ENCODE results near the gene ME2.

ME2 gene

DNA sequence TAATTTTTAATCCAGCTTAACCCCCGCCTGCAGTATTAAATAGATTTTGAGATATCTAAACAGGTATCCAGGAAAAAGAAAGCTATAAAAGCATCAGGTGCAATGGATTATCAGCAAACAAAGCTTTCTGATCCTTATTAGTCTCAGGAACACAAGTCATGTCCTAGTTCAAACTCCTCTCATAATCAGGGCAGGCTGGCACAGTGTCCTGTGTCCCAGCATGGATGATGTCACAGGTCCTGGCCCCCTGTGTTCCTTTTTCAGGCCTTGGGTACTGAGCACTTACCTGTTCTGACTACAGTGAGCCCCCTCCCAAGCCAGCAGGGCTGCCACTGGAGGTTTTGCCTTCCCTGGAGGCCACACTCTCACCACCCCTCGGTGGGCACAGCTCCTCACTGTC lies 39.6 kb upstream of the ME2 start:
- TF ChIP-seq, protein P1, sequence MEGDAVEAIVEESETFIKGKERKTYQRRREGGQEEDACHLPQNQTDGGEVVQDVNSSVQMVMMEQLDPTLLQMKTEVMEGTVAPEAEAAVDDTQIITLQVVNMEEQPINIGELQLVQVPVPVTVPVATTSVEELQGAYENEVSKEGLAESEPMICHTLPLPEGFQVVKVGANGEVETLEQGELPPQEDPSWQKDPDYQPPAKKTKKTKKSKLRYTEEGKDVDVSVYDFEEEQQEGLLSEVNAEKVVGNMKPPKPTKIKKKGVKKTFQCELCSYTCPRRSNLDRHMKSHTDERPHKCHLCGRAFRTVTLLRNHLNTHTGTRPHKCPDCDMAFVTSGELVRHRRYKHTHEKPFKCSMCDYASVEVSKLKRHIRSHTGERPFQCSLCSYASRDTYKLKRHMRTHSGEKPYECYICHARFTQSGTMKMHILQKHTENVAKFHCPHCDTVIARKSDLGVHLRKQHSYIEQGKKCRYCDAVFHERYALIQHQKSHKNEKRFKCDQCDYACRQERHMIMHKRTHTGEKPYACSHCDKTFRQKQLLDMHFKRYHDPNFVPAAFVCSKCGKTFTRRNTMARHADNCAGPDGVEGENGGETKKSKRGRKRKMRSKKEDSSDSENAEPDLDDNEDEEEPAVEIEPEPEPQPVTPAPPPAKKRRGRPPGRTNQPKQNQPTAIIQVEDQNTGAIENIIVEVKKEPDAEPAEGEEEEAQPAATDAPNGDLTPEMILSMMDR (IDR thresholded peaks at IDR 0.05), result no peak

DNA sequence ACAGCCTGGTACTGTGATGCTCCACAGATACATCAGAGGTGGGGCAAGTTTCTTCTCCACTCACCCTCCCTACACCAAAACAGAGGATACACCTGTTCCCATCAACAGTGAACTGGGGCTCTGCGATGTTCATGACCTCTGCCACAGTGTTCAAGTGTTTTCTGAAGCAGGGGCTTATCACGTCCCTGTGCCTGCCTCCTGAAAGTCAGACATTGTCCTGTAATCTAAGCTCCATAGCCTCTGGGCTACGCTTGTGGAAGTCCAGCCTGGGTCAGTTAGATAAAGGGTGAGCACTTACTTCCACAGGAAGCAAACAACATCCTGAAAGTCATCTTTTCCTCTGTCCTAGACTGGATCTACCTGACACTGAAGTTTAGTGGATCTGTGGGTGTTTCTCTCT lies 38.9 kb upstream of the ME2 start:
- Histone ChIP-seq H3K4me3 (ENCODE audit: low read depth in 1 of 2, low read length in 1 of 2) (no peak overlapping the region), H3K9me3 (no peaks in the 10 kb centered on the region), H3K36me3 (no peaks in the 10 kb centered on the region), H3K27me3 (no peaks in the 10 kb centered on the region), H3K4me1 (ENCODE audit: control insufficient read depth in 1 of 2, insufficient read depth in 1 of 2, low read depth in 1 of 2, low read length in 1 of 2) (peaks cover 16 to 17% of the 10 kb centered on the region in 2 experiments), H3K27ac (no peak overlapping the region)
- TF ChIP-seq, protein P1 (IDR thresholded peaks at IDR 0.05), result no peak

More for the DNA sequence above, 39.6 kb upstream of the ME2 start:
- H3K36me3 ChIP-seq, result no peaks in the 10 kb centered on the region
- H3K27ac ChIP-seq, result no peak overlapping the region
- H3K4me3 ChIP-seq (ENCODE audit: low read depth in 1 of 2, low read length in 1 of 2), result no peak overlapping the region
- H3K4me1 ChIP-seq (ENCODE audit: control insufficient read depth in 1 of 2, insufficient read depth in 1 of 2, low read depth in 1 of 2, low read length in 1 of 2), result peaks cover 16 to 17% of the 10 kb centered on the region in 2 experiments
- H3K27me3 ChIP-seq, result no peaks in the 10 kb centered on the region
- no peaks in the 10 kb centered on the region for H3K9me3 ChIP-seq

DNA sequence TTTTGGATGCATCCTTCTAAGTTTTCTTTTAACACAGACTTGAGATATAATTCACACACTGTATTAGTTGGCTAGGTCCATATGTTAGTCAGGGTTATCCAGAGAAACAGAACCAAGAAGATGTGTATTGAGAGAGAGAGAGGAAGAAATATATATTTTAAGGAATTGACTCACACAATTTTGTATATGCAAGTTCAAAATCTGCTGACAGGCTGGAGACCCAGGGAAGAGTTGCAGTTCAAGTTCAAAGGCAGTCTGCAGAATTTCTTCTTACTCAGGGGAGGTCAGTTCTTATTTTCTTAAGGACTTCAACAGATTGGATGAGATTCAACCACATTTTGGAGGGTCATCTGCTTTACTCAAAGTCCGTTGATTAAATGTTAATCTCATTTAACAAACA lies 36.1 kb upstream of the ME2 start:
- Histone ChIP-seq H3K4me1 (ENCODE audit: control insufficient read depth in 1 of 2, insufficient read depth in 1 of 2, low read depth in 1 of 2, low read length in 1 of 2) (peaks cover 0 to 4% of the 10 kb centered on the region in 2 experiments), H3K27me3 (no peaks in the 10 kb centered on the region), H3K36me3 (no peaks in the 10 kb centered on the region), H3K4me3 (ENCODE audit: low read depth in 1 of 2, low read length in 1 of 2) (no peak overlapping the region), H3K27ac (no peak overlapping the region), H3K9me3 (no peaks in the 10 kb centered on the region)
- TF ChIP-seq, protein P1 (IDR thresholded peaks at IDR 0.05), result no peak

DNA sequence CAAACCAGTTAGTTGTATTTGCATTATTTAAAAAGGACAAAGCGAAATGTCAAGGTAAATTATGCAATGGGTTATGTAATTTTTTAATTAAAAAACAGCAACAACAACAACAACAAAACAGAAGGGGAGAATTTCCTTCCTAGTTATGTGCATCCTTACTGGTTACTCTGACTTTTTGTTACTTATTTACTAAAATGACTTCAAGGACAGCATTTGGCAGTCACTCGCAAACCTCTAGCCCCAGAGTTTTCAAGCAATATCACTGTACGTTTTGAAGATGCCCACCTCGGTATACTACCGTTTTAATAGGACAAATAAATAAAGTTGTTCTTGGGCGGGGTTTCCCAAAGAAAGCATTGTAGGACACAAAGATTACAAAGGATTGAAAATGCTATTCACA lies 34.4 kb upstream of the ME2 start:
- Histone ChIP-seq H3K9me3 (no peaks in the 10 kb centered on the region), H3K36me3 (no peaks in the 10 kb centered on the region), H3K4me3 (ENCODE audit: low read depth in 1 of 2, low read length in 1 of 2) (no peak overlapping the region), H3K4me1 (ENCODE audit: control insufficient read depth in 1 of 2, insufficient read depth in 1 of 2, low read depth in 1 of 2, low read length in 1 of 2) (peaks cover 8 to 11% of the 10 kb centered on the region in 2 experiments), H3K27me3 (no peaks in the 10 kb centered on the region), H3K27ac (no peak overlapping the region)
- TF ChIP-seq, protein P1 (IDR thresholded peaks at IDR 0.05), result no peak

DNA sequence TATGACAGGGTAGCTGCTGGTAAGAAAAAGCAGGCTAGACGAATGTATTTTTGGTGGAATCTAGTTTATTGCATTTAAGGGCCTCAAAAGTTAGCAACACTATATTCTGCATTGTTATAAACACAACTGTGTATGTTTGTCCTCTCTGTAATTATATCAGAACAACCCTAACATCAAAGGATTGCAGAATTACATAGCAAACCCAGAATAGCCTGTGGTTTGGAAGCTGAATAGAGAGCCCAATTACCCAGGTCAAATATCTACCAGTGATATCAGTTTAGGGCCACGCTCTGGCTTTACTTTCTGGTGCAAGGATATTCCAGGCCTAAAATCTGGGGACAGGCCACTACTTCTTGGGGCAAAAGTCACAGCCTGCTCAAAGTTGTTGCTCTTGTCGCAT lies 34.0 kb upstream of the ME2 start:
- TF ChIP-seq, protein P1 (IDR thresholded peaks at IDR 0.05), result no peak
- H3K4me1 ChIP-seq (ENCODE audit: control insufficient read depth in 1 of 2, insufficient read depth in 1 of 2, low read depth in 1 of 2, low read length in 1 of 2), result peaks cover 8 to 15% of the 10 kb centered on the region in 2 experiments

DNA sequence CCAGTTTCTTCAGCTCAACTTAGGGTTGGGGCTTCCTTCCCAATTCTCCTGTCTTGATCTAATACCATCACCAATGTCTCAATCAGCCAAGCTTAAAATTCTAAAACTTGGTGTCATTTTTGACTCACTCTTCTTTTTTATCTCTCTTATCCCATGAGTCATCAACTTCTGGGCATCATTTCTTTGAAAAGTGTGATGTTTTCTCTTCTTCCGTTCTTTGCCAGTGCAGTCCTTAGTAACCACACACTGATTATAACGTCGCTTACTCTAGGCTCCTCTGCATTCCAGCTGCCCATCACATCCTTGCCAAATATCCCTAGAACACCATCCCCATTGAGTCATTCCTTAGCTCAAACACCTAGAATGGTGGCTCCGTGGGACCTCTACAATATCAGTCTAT lies 31.7 kb upstream of the ME2 start:
- peaks cover 17 to 26% of the 10 kb centered on the region in 2 experiments for H3K4me1 ChIP-seq (ENCODE audit: control insufficient read depth in 1 of 2, insufficient read depth in 1 of 2, low read depth in 1 of 2, low read length in 1 of 2)
- TF ChIP-seq, protein P1 (IDR thresholded peaks at IDR 0.05), result no peak
- H3K9me3 ChIP-seq, result no peaks in the 10 kb centered on the region
- no peaks in the 10 kb centered on the region for H3K36me3 ChIP-seq
- H3K27me3 ChIP-seq, result no peaks in the 10 kb centered on the region
- H3K27ac ChIP-seq, result no peak overlapping the region
- no peak overlapping the region for H3K4me3 ChIP-seq (ENCODE audit: low read depth in 1 of 2, low read length in 1 of 2)

More for the DNA sequence above, 34.0 kb upstream of the ME2 start:
- H3K9me3 ChIP-seq, result no peaks in the 10 kb centered on the region
- no peak overlapping the region for H3K4me3 ChIP-seq (ENCODE audit: low read depth in 1 of 2, low read length in 1 of 2)
- no peaks in the 10 kb centered on the region for H3K27me3 ChIP-seq
- no peak overlapping the region for H3K27ac ChIP-seq
- no peaks in the 10 kb centered on the region for H3K36me3 ChIP-seq

Data from neutrophil (primary cell).